GM18508 (cell line): ENCODE results near the gene GAB2.
"Not testable (repeated sequence)": the region's sequence is repeated elsewhere in the genome, so short reads cannot be mapped to it uniquely, and the experiment has no call there.

ENCODE experiments used
- ATAC-seq: cut with Tn5 transposase; IDR thresholded peaks from one replicate; pipeline ENCODE4 v1.9.1; 2021; ENCODE audit warnings: moderate number of reproducible peaks; ENCODE audit not compliant: insufficient read depth, unreplicated experiment

The GAB2 gene

DNA sequence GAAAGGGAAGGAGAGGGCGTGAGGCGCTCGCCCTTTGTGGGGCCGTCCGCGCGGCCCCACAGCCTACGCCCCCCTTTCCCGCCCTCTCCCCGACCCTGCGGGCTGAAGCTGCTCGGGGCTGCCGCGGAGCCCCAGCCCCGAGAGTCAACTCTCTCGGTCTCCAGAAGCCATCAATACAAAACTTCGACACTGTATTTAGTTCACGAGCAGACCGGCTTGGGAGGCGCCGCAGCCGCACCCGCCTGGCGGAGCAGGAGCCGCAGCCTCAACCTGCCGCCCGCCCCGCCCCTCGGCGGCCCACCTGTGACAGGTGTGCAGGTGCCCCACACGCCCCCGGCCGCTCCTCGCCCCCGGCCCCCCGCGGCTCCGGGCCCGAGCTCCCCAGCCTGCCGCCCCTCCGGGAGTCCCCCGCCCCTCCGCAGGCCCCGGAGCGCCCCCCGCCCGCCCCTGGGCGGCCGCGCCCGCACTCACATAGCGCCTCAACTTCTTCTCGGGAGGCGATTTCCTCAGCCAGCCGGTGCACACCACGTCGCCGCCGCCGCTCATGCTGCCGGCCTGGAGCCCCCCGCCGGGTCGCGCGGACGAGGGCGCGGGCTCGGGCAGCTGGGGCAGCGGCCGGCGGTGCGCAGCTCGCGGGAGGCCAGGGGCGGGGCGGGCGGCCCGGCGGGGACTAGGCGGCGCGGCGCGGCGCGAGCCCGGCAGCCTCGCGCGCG lies at the start of gene GAB2:
TSS of gene GAB2 (minus strand) at position 646 of the 713 bp plus-strand sequence. CDS start at position 546, 100 bp downstream.
- no peak for ATAC-seq

DNA sequence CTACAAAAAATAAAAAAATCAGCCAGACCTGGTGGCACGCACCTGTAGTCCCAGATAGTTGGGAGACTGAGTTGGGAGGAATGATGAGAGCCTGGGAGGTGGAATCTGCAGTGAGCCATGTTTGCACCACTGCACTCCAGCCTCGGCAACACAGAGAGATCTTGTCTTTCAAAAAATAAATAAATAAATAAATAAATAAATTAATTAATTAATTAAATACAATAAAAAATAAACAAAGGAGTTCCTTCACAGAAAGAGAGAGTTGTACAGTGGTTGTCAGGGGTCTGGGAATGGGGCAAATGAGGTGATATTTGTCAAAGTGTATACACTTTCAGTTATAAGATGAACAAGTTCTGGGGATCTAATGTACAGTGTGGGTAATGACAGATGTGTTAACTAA lies 49.8 kb upstream of the GAB2 start:
- no peak for ATAC-seq

DNA sequence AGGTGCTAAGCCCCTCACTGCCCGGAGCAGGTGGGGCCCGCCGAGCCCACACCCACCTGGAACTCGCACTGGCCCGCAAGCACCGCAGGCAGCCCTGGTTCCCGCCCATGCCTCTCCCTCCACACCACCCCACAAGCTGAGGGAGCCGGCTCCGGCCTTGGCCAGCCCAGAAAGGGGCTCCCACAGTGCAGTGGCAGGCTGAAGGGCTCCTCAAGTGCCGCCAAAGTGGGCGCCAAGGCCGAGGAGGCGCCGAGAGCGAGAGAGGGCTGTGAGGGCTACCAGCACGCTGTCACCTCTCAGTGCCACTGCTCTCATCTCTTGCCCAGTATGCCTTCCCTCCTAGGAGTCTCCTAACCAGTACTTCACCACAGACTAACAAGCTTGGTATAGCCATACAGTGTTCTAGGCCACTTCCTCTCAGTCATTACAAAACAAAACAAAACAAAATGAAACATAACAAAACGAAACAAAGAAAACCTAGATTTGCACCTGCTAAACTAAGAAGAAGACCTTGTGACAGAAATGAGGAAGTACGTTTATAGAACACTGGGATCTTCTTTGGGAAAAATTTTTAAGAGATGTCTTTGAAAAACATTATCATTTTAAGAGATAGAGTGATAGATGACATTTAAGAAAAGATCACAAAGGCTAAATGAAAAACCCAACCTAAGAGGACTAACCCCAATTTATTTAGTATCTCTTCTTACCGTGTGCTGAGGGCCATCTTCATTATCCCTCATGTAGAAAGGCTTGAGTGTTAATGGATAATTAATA lies 47.7 kb upstream of the GAB2 start:
- ATAC-seq = peak; percentile 98

- not testable (repeated sequence) for ATAC-seq
Observed at GRCh38 chr11:78464787-78465168, 47.2 kb upstream of the GAB2 start.

- no peak for ATAC-seq
Observed at GRCh38 chr11:78460471-78460870, 42.9 kb upstream of the GAB2 start.

DNA sequence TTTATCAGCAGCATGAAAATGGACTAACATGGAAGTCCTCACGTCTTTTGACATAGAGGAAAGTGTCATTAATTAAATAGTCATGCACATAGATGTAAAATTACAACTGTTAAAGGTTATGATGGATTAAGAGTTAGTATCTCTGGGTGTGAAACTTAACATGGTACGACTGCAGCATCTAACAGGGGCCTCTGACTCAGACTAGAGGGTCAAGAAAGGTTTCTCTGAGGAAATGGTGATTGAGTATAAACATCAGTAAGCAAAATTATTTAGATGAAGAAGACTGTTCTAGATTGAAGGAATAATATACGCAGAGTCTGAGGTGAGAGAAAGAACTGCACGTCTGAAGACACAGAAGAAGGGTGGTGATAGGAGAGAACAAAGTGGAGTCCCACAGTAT lies 42.1 kb upstream of the GAB2 start:
- ATAC-seq = no peak

GRCh38 chr11:78457448-78457847 lies 39.8 kb upstream of the GAB2 start:
- ATAC-seq = no peak

DNA sequence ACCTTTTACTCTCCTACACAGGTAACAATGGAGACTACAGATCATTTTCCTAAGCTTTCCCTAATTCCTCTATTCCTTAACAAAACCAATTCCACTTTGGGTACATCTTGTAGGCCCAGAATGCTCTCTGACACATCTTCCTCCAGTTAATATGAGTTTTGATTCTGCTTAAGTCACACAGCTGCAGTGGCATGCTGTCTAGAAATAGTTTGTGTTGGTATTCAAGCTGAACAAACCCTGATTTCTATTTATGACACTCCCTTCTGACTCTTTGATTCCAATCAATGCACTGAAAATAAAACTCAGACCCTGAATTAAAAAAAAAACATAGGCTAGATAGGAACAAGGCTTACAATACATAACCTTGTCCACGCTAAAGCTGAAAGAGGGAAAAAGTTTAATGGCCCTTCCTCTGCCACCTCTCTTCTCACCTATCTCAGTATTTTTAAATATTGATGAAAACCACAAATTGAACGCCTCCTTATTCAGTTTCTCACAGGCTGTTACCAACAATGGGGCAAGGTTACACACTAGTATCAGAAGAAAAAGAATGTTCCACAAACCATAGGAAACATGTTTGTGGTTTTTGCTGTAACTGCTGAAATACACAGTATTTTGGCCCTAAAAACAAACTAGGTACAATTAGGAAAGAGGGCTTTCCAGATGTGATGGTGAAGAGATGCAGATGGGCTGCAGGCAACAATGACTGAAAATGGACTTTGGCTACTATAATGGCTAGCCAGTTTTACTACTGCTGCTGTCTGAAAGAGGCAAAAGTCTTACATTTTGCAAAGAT lies 35.7 kb upstream of the GAB2 start:
- no peak for ATAC-seq

GRCh38 chr11:78451371-78452150 lies 33.9 kb upstream of the GAB2 start:
- no peak for ATAC-seq

DNA sequence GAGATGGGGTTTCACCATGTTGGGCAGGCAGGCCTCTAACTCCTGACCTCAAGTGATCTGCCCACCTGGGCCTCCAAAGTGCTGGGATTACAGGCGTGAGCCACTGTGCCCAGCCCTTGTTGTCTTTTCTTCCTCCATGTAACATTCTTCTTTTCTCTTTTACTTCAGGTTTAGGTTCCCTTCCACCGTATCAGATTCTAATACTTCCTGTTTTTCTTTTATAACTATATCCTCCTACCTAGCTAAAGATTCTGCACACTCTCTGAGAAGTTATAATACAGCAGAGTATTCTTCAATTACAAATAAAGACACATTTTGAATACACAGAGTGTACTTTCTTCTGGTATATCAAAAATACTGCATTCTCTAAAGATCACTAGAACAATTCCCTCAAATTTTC lies 33.2 kb upstream of the GAB2 start:
- no peak for ATAC-seq

- ATAC-seq = no peak
Observed at GRCh38 chr11:78449866-78450265, 32.2 kb upstream of the GAB2 start.

- ATAC-seq = no peak
Observed at GRCh38 chr11:78446210-78446609, 28.6 kb upstream of the GAB2 start.

- no peak for ATAC-seq
Observed at GRCh38 chr11:78444726-78445125, 27.1 kb upstream of the GAB2 start.

DNA sequence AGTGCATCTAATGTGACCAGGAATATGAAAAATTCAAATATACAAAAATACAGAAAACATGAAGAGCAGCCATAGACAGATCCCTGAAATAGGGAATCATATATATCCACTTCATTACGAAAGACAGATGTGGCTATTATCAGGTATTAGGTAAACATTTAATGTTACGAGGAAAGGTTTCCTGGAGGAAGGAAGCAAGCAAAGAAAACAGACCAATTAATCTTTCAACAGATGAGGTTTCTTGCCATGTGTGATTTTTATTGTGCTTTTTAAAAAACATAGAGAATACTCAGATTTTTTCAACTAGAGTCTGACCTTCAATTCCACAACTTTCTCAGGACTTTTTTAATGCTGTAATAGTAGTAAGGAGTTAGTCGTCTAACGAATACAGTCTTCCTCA lies 24.3 kb upstream of the GAB2 start:
- ATAC-seq = no peak

- ATAC-seq = peak; percentile 71
Observed at GRCh38 chr11:78438298-78438975, 20.8 kb upstream of the GAB2 start.

DNA sequence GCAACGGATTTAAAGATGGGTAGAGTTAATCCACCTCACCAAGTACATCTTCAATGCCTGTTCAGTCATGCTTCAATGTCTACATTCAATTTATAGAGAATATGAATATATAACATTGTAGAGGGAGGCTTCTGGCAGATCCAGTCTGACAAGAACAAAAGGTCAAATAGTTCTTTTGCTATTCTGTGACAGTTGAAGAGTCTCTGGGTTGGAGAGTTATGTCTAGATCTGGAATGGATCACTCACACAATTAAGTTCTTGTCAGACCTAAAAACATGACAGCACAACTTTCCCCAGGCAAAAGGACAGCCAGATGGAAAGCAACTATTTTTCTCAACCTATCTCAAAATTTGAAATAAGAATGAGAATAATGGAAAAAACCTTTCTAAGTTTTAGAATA lies 15.3 kb upstream of the GAB2 start:
- no peak for ATAC-seq

- no peak for ATAC-seq
Observed at GRCh38 chr11:78432058-78432515, 14.5 kb upstream of the GAB2 start.

GRCh38 chr11:78429660-78430059 lies 12.0 kb upstream of the GAB2 start:
- ATAC-seq = no peak

DNA sequence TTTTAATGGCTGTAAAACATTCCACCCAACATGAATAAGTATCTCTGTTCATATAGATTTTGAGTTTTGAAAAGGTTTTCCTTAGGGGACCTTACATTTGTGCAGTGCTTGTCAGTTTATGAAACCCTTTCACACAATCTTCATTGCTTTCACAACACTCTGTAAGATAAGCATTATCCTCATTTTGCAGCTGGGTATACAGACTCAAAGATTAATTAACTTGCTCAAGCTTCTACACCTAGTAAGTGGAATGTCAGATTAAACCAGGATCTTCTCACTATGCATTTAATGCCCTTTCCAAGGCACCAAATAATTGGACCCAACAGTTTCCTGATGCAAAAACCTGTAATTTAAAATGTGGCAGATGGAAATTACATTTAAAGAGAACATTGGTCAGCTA lies 11.6 kb upstream of the GAB2 start:
- ATAC-seq = no peak

DNA sequence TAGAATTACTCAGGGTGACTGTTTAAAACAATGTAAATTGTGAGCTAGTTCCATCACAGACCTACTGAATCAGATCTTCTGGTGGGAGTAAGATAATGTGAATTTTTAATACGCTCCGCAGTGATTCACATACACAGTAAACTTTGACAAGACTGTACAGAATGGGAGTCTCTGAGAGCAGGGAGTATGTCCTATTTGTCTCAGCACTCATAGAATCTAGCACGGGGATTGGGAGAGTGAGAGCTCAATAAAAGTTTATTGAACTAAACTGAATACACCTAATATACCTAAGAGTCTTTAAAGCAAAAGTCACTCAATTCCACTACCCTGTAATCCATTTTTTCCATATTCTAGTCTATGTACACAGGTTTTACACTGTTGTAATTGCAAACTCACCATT lies 11.2 kb upstream of the GAB2 start:
- ATAC-seq = no peak
